ENCODE results near the gene RGS8. TPM values are rescaled to one million over a fixed set of nuclear protein-coding genes. Genes with fewer than 3 reads are reported as not detected.
"Not testable (repeated sequence)": the region's sequence is repeated elsewhere in the genome, so short reads cannot be mapped to it uniquely, and the experiment has no call there.

The RGS8 gene
- total RNA-seq, 6 experiments from 2014 or later = not detected

- Histone ChIP-seq H3K9me3 (no peaks in the 10 kb centered on the region), H3K36me3 (no peaks in the 10 kb centered on the region), H3K4me1 (no peaks in the 10 kb centered on the region), H3K27ac (no peak overlapping the region), H3K4me3 (no peak overlapping the region), H3K27me3 (no peaks in the 10 kb centered on the region)
- TF ChIP-seq, protein P1, sequence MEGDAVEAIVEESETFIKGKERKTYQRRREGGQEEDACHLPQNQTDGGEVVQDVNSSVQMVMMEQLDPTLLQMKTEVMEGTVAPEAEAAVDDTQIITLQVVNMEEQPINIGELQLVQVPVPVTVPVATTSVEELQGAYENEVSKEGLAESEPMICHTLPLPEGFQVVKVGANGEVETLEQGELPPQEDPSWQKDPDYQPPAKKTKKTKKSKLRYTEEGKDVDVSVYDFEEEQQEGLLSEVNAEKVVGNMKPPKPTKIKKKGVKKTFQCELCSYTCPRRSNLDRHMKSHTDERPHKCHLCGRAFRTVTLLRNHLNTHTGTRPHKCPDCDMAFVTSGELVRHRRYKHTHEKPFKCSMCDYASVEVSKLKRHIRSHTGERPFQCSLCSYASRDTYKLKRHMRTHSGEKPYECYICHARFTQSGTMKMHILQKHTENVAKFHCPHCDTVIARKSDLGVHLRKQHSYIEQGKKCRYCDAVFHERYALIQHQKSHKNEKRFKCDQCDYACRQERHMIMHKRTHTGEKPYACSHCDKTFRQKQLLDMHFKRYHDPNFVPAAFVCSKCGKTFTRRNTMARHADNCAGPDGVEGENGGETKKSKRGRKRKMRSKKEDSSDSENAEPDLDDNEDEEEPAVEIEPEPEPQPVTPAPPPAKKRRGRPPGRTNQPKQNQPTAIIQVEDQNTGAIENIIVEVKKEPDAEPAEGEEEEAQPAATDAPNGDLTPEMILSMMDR (IDR thresholded peaks at IDR 0.05) = no peak
- no peak for TF ChIP-seq POLR2A (IDR thresholded peaks at IDR 0.05)
- intact Hi-C loops (cut with DNase I) = no loop called here
- DNase-seq = no peak
- no peak for ATAC-seq
- 23% methylated on average over 4 of the region's 27 CpGs for WGBS (ENCODE audit: insufficient coverage, low coverage, low lambda C conversion rate, missing lambda C conversion rate)
These were observed 15.3 kb upstream of the RGS8 start for GRCh38 chr1:182699393-182700350.

DNA sequence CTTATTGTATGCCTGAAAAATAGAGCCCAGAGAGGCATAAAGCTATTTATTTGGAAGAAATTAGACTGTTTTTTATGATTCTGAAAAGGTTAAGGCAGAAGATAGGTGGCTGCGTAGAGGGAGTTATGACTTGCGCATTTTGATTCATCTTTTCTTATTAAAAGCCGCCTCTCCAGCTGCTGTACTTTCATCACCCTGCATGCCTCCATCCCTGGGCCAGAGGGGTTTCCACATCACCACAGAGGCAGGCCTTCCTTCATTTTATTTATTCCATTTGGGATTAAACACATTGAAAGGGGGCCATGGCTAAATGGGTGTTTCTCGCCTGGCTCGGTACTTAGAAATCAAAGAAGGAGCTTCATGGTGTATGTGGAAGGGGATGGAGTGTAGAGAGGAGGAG, 14.6 kb upstream of the RGS8 start:
- H3K9me3 ChIP-seq = no peaks in the 10 kb centered on the region
- ATAC-seq = no peak
- H3K27ac ChIP-seq = no peak overlapping the region
- H3K27me3 ChIP-seq = no peaks in the 10 kb centered on the region
- TF ChIP-seq, protein P1 (IDR thresholded peaks at IDR 0.05) = no peak
- TF ChIP-seq POLR2A (IDR thresholded peaks at IDR 0.05) = no peak
- 88% methylated on average over 5 of the region's 5 CpGs for whole genome bisulfite sequencing (ENCODE audit: insufficient coverage, low coverage, low lambda C conversion rate, missing lambda C conversion rate)
- H3K36me3 ChIP-seq = no peaks in the 10 kb centered on the region
- no peak overlapping the region for H3K4me3 ChIP-seq
- intact Hi-C loops (cut with DNase I) = no loop called here
- no peak for DNase-seq
- no peaks in the 10 kb centered on the region for H3K4me1 ChIP-seq

- H3K4me3 ChIP-seq; intact Hi-C loops (cut with DNase I); DNase-seq; H3K36me3 ChIP-seq; H3K27me3 ChIP-seq; H3K27ac ChIP-seq; H3K9me3 ChIP-seq; ATAC-seq; H3K4me1 ChIP-seq: not testable (repeated sequence)
These were observed 8.8 kb upstream of the RGS8 start for GRCh38 chr1:182693139-182693538.

DNA sequence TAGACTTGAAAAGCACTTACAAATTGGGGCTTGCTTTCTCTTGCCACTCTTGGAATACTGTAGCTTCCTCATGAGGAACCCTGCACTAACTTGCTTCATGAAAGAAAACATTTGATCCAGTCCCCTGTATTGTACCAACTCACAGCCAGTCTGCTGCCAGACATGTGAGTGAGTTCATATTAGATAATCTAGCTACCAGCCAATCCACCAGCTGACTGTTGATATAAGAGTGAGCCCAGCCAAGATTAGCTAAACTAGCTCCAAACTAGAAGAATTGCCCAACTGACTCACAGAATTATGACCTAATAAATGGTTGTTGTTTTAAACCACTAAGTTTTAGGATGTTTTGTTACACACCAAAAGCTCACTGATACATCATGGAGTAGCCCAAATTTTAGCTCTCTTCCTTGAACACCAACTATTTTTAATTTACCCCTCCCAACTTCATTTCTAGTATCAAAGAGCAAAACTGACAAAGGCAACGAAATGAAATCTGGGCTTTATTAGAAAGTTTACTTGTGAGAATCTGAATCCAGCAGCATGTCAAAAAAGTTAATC, 6.6 kb upstream of the RGS8 start:
- ATAC-seq = no peak
- Histone ChIP-seq H3K36me3 (no peaks in the 10 kb centered on the region), H3K4me3 (no peak overlapping the region), H3K9me3 (no peaks in the 10 kb centered on the region), H3K4me1 (no peaks in the 10 kb centered on the region), H3K27ac (no peak overlapping the region), H3K27me3 (no peaks in the 10 kb centered on the region)
- DNase-seq = no peak
- intact Hi-C loops (cut with DNase I) = no loop called here
- TF ChIP-seq, protein P1 (IDR thresholded peaks at IDR 0.05) = no peak
- no peak for TF ChIP-seq POLR2A (IDR thresholded peaks at IDR 0.05)
- 33% methylated on average over 1 of the region's 1 CpG for WGBS (ENCODE audit: insufficient coverage, low coverage, low lambda C conversion rate, missing lambda C conversion rate)

- ATAC-seq = no peak
- TF ChIP-seq, protein P1 (IDR thresholded peaks at IDR 0.05) = no peak
- TF ChIP-seq POLR2A (IDR thresholded peaks at IDR 0.05) = no peak
- intact Hi-C loops (cut with DNase I) = no loop called here
- no peak for DNase-seq
- no peak overlapping the region for H3K4me3 ChIP-seq
- H3K4me1 ChIP-seq = no peaks in the 10 kb centered on the region
- H3K27me3 ChIP-seq = no peaks in the 10 kb centered on the region
- no peak overlapping the region for H3K27ac ChIP-seq
- no peaks in the 10 kb centered on the region for H3K9me3 ChIP-seq
- 72% methylated on average over 5 of the region's 8 CpGs for WGBS (ENCODE audit: insufficient coverage, low coverage, low lambda C conversion rate, missing lambda C conversion rate)
- no peaks in the 10 kb centered on the region for H3K36me3 ChIP-seq
These were observed 4.2 kb upstream of the RGS8 start for GRCh38 chr1:182688436-182689205.
